ENCODE data around the gene SLC25A41. TPM values are rescaled to one million over a fixed set of nuclear protein-coding genes. Genes with fewer than 3 reads are reported as not detected.

SLC25A41 gene
- total and polyA plus RNA-seq, 2 of the 8 experiments (the other 6 are each of a cell fraction or from before 2014, with no cell fraction given) = 0.50 TPM; not detected in 1

DNA sequence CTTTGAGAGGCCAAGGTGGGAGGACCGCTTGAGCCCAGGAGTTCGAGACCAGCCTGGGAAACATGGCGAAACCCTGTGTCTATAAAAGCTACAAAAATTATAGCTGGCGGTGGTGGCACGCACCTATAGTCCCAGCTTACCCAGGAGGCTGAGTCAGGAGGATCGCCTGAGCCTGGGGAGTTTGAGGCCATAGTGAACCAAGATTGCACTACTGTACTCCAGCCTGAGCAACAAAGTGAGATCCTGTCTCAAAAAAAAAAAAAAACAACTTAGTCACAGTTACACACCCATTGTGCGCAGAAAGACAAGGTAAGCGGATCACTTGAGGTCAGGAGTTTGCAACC, 48.8 kb upstream of the SLC25A41 start (continued):
- TF ChIP-seq, protein P1, sequence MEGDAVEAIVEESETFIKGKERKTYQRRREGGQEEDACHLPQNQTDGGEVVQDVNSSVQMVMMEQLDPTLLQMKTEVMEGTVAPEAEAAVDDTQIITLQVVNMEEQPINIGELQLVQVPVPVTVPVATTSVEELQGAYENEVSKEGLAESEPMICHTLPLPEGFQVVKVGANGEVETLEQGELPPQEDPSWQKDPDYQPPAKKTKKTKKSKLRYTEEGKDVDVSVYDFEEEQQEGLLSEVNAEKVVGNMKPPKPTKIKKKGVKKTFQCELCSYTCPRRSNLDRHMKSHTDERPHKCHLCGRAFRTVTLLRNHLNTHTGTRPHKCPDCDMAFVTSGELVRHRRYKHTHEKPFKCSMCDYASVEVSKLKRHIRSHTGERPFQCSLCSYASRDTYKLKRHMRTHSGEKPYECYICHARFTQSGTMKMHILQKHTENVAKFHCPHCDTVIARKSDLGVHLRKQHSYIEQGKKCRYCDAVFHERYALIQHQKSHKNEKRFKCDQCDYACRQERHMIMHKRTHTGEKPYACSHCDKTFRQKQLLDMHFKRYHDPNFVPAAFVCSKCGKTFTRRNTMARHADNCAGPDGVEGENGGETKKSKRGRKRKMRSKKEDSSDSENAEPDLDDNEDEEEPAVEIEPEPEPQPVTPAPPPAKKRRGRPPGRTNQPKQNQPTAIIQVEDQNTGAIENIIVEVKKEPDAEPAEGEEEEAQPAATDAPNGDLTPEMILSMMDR (IDR thresholded peaks at IDR 0.05; ENCODE audit: control extremely low read depth in 1 of 3, insufficient read depth in 1 of 3, low read depth in 1 of 3, low read length in 3 of 3) = no peak

All from H1 (cell line).